ENCODE measurements around the gene LHPP.

DNA sequence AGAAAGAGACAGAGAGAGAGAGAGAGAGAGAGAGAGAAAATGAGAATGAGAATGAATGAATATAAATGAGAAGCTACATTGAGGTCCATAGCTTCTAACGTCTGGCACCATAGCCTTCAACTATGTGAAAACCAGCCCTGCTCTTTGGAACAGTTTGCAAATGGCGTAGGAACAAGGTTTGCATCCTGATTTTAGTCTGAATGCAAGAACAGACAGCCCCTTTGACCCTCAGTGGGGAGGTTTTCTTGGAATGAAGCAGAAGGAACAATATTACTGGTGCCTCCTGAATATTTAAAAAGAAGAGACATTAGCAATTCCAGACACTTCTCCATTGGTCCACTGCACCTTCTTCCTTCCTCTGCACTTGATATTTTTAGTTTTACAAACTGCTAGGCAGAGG lies 23.0 kb downstream of the LHPP start:
- TF ChIP-seq, protein P1, sequence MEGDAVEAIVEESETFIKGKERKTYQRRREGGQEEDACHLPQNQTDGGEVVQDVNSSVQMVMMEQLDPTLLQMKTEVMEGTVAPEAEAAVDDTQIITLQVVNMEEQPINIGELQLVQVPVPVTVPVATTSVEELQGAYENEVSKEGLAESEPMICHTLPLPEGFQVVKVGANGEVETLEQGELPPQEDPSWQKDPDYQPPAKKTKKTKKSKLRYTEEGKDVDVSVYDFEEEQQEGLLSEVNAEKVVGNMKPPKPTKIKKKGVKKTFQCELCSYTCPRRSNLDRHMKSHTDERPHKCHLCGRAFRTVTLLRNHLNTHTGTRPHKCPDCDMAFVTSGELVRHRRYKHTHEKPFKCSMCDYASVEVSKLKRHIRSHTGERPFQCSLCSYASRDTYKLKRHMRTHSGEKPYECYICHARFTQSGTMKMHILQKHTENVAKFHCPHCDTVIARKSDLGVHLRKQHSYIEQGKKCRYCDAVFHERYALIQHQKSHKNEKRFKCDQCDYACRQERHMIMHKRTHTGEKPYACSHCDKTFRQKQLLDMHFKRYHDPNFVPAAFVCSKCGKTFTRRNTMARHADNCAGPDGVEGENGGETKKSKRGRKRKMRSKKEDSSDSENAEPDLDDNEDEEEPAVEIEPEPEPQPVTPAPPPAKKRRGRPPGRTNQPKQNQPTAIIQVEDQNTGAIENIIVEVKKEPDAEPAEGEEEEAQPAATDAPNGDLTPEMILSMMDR (conservative IDR thresholded peaks at IDR 0.05; ENCODE audit: low read depth in 2 of 2) = no peak
- no peak for TF ChIP-seq POLR2AphosphoS5 (IDR thresholded peaks at IDR 0.05; ENCODE audit: low read depth)
- TF ChIP-seq, protein P2, sequence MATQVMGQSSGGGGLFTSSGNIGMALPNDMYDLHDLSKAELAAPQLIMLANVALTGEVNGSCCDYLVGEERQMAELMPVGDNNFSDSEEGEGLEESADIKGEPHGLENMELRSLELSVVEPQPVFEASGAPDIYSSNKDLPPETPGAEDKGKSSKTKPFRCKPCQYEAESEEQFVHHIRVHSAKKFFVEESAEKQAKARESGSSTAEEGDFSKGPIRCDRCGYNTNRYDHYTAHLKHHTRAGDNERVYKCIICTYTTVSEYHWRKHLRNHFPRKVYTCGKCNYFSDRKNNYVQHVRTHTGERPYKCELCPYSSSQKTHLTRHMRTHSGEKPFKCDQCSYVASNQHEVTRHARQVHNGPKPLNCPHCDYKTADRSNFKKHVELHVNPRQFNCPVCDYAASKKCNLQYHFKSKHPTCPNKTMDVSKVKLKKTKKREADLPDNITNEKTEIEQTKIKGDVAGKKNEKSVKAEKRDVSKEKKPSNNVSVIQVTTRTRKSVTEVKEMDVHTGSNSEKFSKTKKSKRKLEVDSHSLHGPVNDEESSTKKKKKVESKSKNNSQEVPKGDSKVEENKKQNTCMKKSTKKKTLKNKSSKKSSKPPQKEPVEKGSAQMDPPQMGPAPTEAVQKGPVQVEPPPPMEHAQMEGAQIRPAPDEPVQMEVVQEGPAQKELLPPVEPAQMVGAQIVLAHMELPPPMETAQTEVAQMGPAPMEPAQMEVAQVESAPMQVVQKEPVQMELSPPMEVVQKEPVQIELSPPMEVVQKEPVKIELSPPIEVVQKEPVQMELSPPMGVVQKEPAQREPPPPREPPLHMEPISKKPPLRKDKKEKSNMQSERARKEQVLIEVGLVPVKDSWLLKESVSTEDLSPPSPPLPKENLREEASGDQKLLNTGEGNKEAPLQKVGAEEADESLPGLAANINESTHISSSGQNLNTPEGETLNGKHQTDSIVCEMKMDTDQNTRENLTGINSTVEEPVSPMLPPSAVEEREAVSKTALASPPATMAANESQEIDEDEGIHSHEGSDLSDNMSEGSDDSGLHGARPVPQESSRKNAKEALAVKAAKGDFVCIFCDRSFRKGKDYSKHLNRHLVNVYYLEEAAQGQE (IDR thresholded peaks at IDR 0.05; ENCODE audit: unreplicated experiment) = no peak
- TF ChIP-seq CREB1 (CRISPR knock-in tag; IDR thresholded peaks at IDR 0.05; ENCODE audit: low read depth) = no peak
- TF ChIP-seq EZH2 (IDR thresholded peaks at IDR 0.05; ENCODE audit: low read depth, unreplicated experiment) = no peak

All from GM23338 (cell line).